HepG2 (cell line): ENCODE measurements around the gene ATF6. TPM values are rescaled to one million over a fixed set of nuclear protein-coding genes. Genes with fewer than 3 reads are reported as not detected.

Source experiments
- ATRX ChIP-seq: sonication (generic); formaldehyde crosslinking; IDR thresholded peaks from 2 replicates; pipeline ENCODE4 v1.4.0; 2020; ENCODE audit warnings: missing genetic modification reagents, borderline replicate concordance
- KLF12 ChIP-seq: sonication (generic); formaldehyde crosslinking; IDR thresholded peaks from 2 replicates; pipeline ENCODE4 v1.4.0; 2020; ENCODE audit warnings: missing genetic modification reagents, borderline replicate concordance
- THAP7 ChIP-seq: sonication (generic); formaldehyde crosslinking; IDR thresholded peaks from 2 replicates; pipeline ENCODE4 v1.8.1; 2023; ENCODE audit warnings: mild to moderate bottlenecking, missing genetic modification reagents
- ZNF530 ChIP-seq: sonication (generic); formaldehyde crosslinking; IDR thresholded peaks from 2 replicates; pipeline ENCODE4 v1.5.0; 2020; ENCODE audit warnings: low read depth, mild to moderate bottlenecking, missing genetic modification reagents
- polyA plus RNA-seq, 8 experiments: library from polyadenylated mRNA; depleted of rRNA in 3 of 8; stranded (reverse) in 7 of 8; unstranded in 1 of 8; fragments of >200 nt; fragmentation: Illumina TruSeq in 4 of 8; extraction: Trizol in 4 of 8; gene quantifications; 2 replicates each; pipeline versions ENCODE4 v1.2.1 to v1.2.3, GENCODE V29; 2011 to 2016; ENCODE audit warnings: low read depth in 4 of 8, missing spikeins in 1 of 8, mixed read lengths in 1 of 8; ENCODE audit not compliant: insufficient read depth in 1 of 8
- total RNA-seq, 5 experiments: library from RNA; depleted of rRNA; stranded (reverse); fragments of >200 nt; fragmentation: Illumina TruSeq; extraction: Trizol; gene quantifications; 2 replicates each; pipeline ENCODE4 v1.2.3, GENCODE V29; 2016; ENCODE audit warnings: low read depth in 1 of 5
- TF ChIP-seq, protein P1 (sequence below): sonication (generic); formaldehyde crosslinking; IDR thresholded peaks from 2 replicates; pipeline ENCODE4 v1.5.0; 2020; ENCODE audit warnings: mild to moderate bottlenecking, missing genetic modification reagents, moderate library complexity
- TF ChIP-seq, protein P2 (sequence below): sonication (generic); formaldehyde crosslinking; conservative IDR thresholded peaks from 2 replicates; pipeline ENCODE4 v1.8.0; 2022; ENCODE audit warnings: mild to moderate bottlenecking, moderate library complexity, missing genetic modification reagents
- TF ChIP-seq, protein P3 (sequence below): sonication (generic); formaldehyde crosslinking; IDR thresholded peaks from 2 replicates; pipeline ENCODE4 v1.8.0; 2023; ENCODE audit warnings: mild to moderate bottlenecking, missing genetic modification reagents

ATF6 gene
- total and polyA plus RNA-seq, 2 of the 13 experiments (the other 11 are each of a cell fraction or from before 2014, with no cell fraction given), result 13.2 to 14.5 TPM

- TF ChIP-seq, protein P1, sequence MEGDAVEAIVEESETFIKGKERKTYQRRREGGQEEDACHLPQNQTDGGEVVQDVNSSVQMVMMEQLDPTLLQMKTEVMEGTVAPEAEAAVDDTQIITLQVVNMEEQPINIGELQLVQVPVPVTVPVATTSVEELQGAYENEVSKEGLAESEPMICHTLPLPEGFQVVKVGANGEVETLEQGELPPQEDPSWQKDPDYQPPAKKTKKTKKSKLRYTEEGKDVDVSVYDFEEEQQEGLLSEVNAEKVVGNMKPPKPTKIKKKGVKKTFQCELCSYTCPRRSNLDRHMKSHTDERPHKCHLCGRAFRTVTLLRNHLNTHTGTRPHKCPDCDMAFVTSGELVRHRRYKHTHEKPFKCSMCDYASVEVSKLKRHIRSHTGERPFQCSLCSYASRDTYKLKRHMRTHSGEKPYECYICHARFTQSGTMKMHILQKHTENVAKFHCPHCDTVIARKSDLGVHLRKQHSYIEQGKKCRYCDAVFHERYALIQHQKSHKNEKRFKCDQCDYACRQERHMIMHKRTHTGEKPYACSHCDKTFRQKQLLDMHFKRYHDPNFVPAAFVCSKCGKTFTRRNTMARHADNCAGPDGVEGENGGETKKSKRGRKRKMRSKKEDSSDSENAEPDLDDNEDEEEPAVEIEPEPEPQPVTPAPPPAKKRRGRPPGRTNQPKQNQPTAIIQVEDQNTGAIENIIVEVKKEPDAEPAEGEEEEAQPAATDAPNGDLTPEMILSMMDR, result no peak
- TF ChIP-seq THAP7 (CRISPR knock-in tag), result no peak
- TF ChIP-seq, protein P2, sequence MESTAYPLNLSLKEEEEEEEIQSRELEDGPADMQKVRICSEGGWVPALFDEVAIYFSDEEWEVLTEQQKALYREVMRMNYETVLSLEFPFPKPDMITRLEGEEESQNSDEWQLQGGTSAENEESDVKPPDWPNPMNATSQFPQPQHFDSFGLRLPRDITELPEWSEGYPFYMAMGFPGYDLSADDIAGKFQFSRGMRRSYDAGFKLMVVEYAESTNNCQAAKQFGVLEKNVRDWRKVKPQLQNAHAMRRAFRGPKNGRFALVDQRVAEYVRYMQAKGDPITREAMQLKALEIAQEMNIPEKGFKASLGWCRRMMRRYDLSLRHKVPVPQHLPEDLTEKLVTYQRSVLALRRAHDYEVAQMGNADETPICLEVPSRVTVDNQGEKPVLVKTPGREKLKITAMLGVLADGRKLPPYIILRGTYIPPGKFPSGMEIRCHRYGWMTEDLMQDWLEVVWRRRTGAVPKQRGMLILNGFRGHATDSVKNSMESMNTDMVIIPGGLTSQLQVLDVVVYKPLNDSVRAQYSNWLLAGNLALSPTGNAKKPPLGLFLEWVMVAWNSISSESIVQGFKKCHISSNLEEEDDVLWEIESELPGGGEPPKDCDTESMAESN (CRISPR knock-in tag), result no peak
- TF ChIP-seq, protein P3, sequence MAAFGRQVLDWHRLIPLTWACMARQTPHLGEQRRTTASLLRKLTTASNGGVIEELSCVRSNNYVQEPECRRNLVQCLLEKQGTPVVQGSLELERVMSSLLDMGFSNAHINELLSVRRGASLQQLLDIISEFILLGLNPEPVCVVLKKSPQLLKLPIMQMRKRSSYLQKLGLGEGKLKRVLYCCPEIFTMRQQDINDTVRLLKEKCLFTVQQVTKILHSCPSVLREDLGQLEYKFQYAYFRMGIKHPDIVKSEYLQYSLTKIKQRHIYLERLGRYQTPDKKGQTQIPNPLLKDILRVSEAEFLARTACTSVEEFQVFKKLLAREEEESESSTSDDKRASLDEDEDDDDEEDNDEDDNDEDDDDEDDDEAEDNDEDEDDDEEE (CRISPR knock-in tag), result no peak
- TF ChIP-seq ATRX (CRISPR knock-in tag), result no peak
- TF ChIP-seq ZNF530 (CRISPR knock-in tag), result no peak
- no peak for TF ChIP-seq KLF12 (CRISPR knock-in tag)
Observed at GRCh38 chr1:161962091-161962887, 196.2 kb downstream of the ATF6 start (continued).
